Body of pancreas (tissue), 4 donors: ENCODE data around the gene STAT5B. TPM values are rescaled to one million over a fixed set of nuclear protein-coding genes. Genes with fewer than 3 reads are reported as not detected.

Experiments
- ATAC-seq: fragments of 150-250 bp; one replicate; pipeline ENCODE4 v1.9.1; 2016
- DNase-seq, 4 donors: peaks; one replicate each; pipeline ENCODE4 v3.0.0-alpha.2; 2019
- H3K27ac ChIP-seq, 4 donors: fragments of 200-600 bp; sonication (generic); 1 replicate in 3 of 4; 2 replicates in 1 of 4; pipeline versions ENCODE4 v1.5.1 to v1.6.1; 2016 to 2019; ENCODE audit warnings: mild to moderate bottlenecking in 1 of 4, mixed read lengths in 1 of 4, moderate library complexity in 1 of 4
- H3K27me3 ChIP-seq, 2 donors: fragments of 200-600 bp; sonication (generic); one replicate each; pipeline ENCODE4 v1.6.0; 2016; ENCODE audit warnings: mild to moderate bottlenecking in 1 of 2
- H3K36me3 ChIP-seq, 2 donors: fragments of 200-600 bp; sonication (generic); replicated peaks in 1 of 2; 2 replicates each; pipeline ENCODE4 v1.5.1; 2016; ENCODE audit warnings: low read depth in 2 of 2; ENCODE audit not compliant: insufficient read depth in 1 of 2
- H3K4me1 ChIP-seq: fragments of 200-600 bp; sonication (generic); one replicate; pipeline ENCODE4 v1.6.0; 2016
- H3K4me3 ChIP-seq, 2 donors: fragments of 200-600 bp; sonication (generic); 1 replicate in 1 of 2; 2 replicates in 1 of 2; pipeline ENCODE4 v1.5.1; 2016 to 2019
- H3K9me3 ChIP-seq, 3 donors: fragments of 200-600 bp; sonication (generic); 1 replicate in 2 of 3; 2 replicates in 1 of 3; pipeline ENCODE4 v1.5.1; 2016
- CTCF ChIP-seq, 7 experiments: fragments of 450-650 bp in 4 of 7; fragments of 200-600 bp in 3 of 7; sonication (generic) in 3 of 7; IDR thresholded peaks; one replicate each; pipeline ENCODE4 v1.5.1; 2016 to 2019; ENCODE audit warnings: antibody characterized with exemption in 7 of 7
- POLR2A ChIP-seq, 3 donors: fragments of 450-650 bp; IDR thresholded peaks; one replicate each; pipeline ENCODE4 v1.6.1; 2016; ENCODE audit warnings: antibody characterized with exemption in 3 of 3, mild to moderate bottlenecking in 2 of 3
- WGBS, 2 donors: methylation state at CpG; one replicate each; pipeline ENCODE4 v1.1.5; 2017; 5-methylcytosine and 5-hydroxymethylcytosine counted together
- intact Hi-C: fragments of 100-400 bp; cut with DNase I; formaldehyde crosslinking; loops from one replicate; pipeline ENCODE4 v1.15.1; 2023
- total RNA-seq, 2 donors: library from RNA; depleted of rRNA; stranded (reverse); fragments of >200 nt; gene quantifications; one replicate each; pipeline ENCODE4 v1.1.0, GENCODE V29; 2016

STAT5B gene
- total RNA-seq, 2 donors from 2014 or later, result 35.3 TPM

DNA sequence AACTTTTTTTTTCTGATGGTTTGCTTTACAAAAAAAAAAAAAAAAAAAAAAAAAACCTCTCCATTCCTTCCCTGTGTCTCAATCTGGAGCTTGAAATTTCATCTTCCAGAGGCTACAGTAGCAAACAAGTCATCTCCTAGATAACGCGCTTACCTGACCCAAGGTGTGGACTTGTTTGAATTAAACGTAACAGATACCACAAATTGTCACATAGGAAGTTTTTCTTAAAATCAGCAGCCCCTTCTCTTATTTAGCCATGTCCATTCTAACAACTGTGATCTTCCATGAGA, 2.0 kb downstream of the STAT5B start:
- ATAC-seq (no peak), DNase-seq (no peak)
- WGBS, 2 donors, result 65 to 83% methylated on average over 3 of the region's 3 CpGs
- Histone ChIP-seq H3K27me3 (no peaks in the 10 kb centered on the region), H3K4me3 (no peak overlapping the region), H3K36me3 (no peaks in the 10 kb centered on the region), H3K27ac (no peak overlapping the region), H3K4me1 (peaks cover 25% of the 10 kb centered on the region), H3K9me3 (no peaks in the 10 kb centered on the region)
- intact Hi-C loops, result no loop called here
- TF ChIP-seq CTCF (IDR thresholded peaks at IDR 0.05), result no peak
- no peak for TF ChIP-seq POLR2A (IDR thresholded peaks at IDR 0.05)

DNA sequence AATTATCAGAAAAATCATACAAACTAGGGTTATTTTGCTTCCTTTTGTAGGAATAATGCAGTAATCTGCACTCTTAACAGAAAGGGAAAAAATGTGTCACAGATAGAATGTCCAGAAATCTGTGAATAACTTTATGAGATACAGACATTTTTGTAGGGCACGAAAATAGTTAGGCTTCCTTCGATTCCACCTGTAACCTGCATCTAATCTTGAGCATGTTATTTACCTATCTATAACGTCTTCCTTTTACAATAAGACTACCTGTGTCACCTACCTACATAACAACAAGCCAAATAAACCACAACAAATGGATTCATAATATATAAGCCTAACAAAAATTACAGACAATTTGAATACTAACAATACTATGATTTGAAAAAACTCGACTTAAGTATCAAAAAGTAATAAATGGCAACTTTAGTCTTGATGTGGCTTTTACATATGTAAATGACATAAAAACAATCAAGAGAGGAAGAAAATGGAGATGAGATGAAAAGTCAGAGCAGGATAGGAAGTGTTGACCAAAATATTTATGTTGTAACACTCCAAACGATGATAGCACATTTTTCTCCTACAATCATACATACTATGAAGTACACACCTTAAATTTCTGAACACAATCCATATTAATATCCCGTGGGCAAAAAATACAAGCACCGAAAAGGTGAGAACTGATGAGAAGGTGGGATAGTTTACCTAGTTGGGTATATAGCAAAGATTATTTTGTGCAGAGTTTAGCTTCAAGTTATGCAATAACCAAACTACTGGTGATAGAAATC, 2.5 kb downstream of the STAT5B start:
- Histone ChIP-seq H3K4me1 (peaks cover 25% of the 10 kb centered on the region), H3K27ac (no peak overlapping the region), H3K9me3 (no peaks in the 10 kb centered on the region), H3K4me3 (no peak overlapping the region), H3K27me3 (no peaks in the 10 kb centered on the region), H3K36me3 (no peaks in the 10 kb centered on the region)
- DNase-seq (no peak), ATAC-seq (no peak)
- TF ChIP-seq CTCF (IDR thresholded peaks at IDR 0.05) (no peak), POLR2A (IDR thresholded peaks at IDR 0.05) (no peak)
- intact Hi-C loops, result no loop called here
- WGBS, 2 donors, result 51 to 70% methylated on average over 7 of the region's 7 CpGs

GRCh38 chr17:42272162-42272907, 3.9 kb downstream of the STAT5B start:
- Histone ChIP-seq H3K27me3 (no peaks in the 10 kb centered on the region), H3K4me1 (peaks cover 23% of the 10 kb centered on the region), H3K9me3 (no peaks in the 10 kb centered on the region), H3K27ac (no peak overlapping the region), H3K36me3 (no peaks in the 10 kb centered on the region), H3K4me3 (no peak overlapping the region)
- ATAC-seq, result no peak
- TF ChIP-seq CTCF (IDR thresholded peaks at IDR 0.05) (no peak), POLR2A (IDR thresholded peaks at IDR 0.05) (no peak)
- no peak for DNase-seq
- intact Hi-C loops, result no loop called here
- WGBS, 2 donors, result 73 to 78% methylated on average over 7 of the region's 7 CpGs

GRCh38 chr17:42271779-42272035, 4.5 kb downstream of the STAT5B start:
- peaks cover 17% of the 10 kb centered on the region for H3K4me1 ChIP-seq
- no peaks in the 10 kb centered on the region for H3K36me3 ChIP-seq
- H3K27ac ChIP-seq, result no peak overlapping the region
- DNase-seq, result no peak
- H3K9me3 ChIP-seq, result no peaks in the 10 kb centered on the region
- intact Hi-C loops, result no loop called here
- ATAC-seq, result no peak
- TF ChIP-seq POLR2A (IDR thresholded peaks at IDR 0.05), result no peak
- H3K4me3 ChIP-seq, result no peak overlapping the region
- H3K27me3 ChIP-seq, result no peaks in the 10 kb centered on the region

DNA sequence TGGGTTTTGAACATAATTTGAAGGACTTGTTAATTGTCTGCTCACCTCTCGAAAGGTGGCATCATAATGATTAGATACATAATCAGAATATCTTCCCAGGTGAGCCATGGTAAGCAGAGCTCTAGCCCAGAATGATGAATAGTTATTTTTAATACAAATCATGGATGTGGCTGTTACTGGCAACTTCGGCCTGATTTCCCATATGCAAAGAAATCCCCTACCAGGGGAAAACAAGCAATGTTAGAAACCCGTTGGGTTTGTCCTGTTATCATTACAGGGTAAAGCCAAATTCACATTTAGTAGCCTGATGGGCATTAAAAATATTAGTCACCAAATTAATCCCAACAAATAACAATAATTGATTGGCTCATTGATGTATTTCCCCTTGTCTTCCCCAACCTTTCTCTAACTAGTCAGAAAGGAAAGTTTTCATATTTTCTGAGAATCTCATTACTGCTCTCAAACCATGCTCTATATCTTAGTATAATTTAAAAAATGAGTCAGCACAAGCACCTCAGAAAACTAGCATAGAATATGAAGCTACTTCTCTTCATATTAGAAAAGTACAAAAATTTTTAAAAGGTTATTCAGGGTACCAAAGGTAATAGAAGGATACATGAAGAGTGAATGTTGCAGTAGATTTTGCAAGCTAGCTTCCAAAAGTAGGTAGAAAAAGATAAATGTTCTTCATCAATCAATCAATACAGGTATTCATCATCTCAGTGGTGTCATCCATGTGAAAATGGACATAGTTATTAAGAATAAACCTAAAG, 5.0 kb downstream of the STAT5B start:
- intact Hi-C loops, result no loop called here
- 59 to 78% methylated on average over 3 of the region's 3 CpGs for WGBS, 2 donors
- ATAC-seq, result no peak

More for the DNA sequence above, 5.0 kb downstream of the STAT5B start:
- TF ChIP-seq CTCF (IDR thresholded peaks at IDR 0.05) (no peak), POLR2A (IDR thresholded peaks at IDR 0.05) (no peak)
- H3K4me1 ChIP-seq, result peaks cover 15% of the 10 kb centered on the region
- no peak for DNase-seq
- no peak overlapping the region for H3K4me3 ChIP-seq
- H3K9me3 ChIP-seq, result no peaks in the 10 kb centered on the region
- no peak overlapping the region for H3K27ac ChIP-seq
- H3K36me3 ChIP-seq, result no peaks in the 10 kb centered on the region
- H3K27me3 ChIP-seq, result no peaks in the 10 kb centered on the region
